OCI-LY1 (cell line): ENCODE data around the gene C1QTNF7.

Experiments
- H2AFZ ChIP-seq: fragments of 200-600 bp; sonication (generic), shearing (Covaris generic); 2 replicates; pipeline ENCODE4 v1.6.0; 2014; ENCODE audit warnings: antibody characterized with exemption, mild to moderate bottlenecking, low read length
- H3F3A ChIP-seq: fragments of 200-600 bp; sonication (generic), shearing (Covaris generic); 2 replicates; pipeline ENCODE4 v1.6.0; 2014; ENCODE audit warnings: mild to moderate bottlenecking, antibody characterized with exemption, low read length, moderate library complexity; ENCODE audit not compliant: insufficient read depth
- H3K27ac ChIP-seq: fragments of 200-600 bp; sonication (generic); 2 replicates; pipeline ENCODE4 v1.5.1; 2014; ENCODE audit warnings: low read length, mixed run types, mild to moderate bottlenecking, low read depth; ENCODE audit not compliant: poor library complexity, severe bottlenecking
- H3K27me3 ChIP-seq: fragments of 200-600 bp; sonication (generic); 2 replicates; pipeline ENCODE4 v1.6.0; 2014; ENCODE audit warnings: antibody characterized with exemption, mild to moderate bottlenecking, low read length, moderate library complexity; ENCODE audit not compliant: insufficient read depth
- H3K36me3 ChIP-seq: fragments of 200-600 bp; sonication (generic); 2 replicates; pipeline ENCODE4 v1.6.1; 2014; ENCODE audit warnings: mild to moderate bottlenecking, antibody characterized with exemption, low read length, moderate library complexity, mixed read lengths; ENCODE audit not compliant: insufficient read depth
- H3K4me1 ChIP-seq: fragments of 200-600 bp; sonication (generic); 2 replicates; pipeline ENCODE4 v1.5.1; 2014; ENCODE audit warnings: mild to moderate bottlenecking, low read length, moderate library complexity; ENCODE audit not compliant: insufficient read depth, severe bottlenecking
- H3K4me2 ChIP-seq: fragments of 200-600 bp; sonication (generic), shearing (Covaris generic); 2 replicates; pipeline ENCODE4 v1.6.1; 2014; ENCODE audit warnings: low read length
- H3K4me3 ChIP-seq: fragments of 200-600 bp; sonication (generic); 2 replicates; pipeline ENCODE4 v1.5.1; 2014; ENCODE audit warnings: low read length, low read depth, mild to moderate bottlenecking, mixed read lengths; ENCODE audit not compliant: poor library complexity, severe bottlenecking
- H3K79me2 ChIP-seq: fragments of 200-600 bp; shearing (Covaris generic); 2 replicates; pipeline ENCODE4 v1.6.1; 2016; ENCODE audit warnings: mixed run types, low read length, mixed read lengths; ENCODE audit not compliant: insufficient read depth
- H3K9ac ChIP-seq: fragments of 200-600 bp; sonication (generic), shearing (Covaris generic); 2 replicates; pipeline ENCODE4 v1.6.1; 2014; ENCODE audit warnings: mild to moderate bottlenecking, low read length, mixed read lengths
- H3K9me2 ChIP-seq: fragments of 200-600 bp; sonication (generic), shearing (Covaris generic); 2 replicates; pipeline ENCODE4 v1.6.1; 2014; ENCODE audit warnings: low read depth, mild to moderate bottlenecking, low read length, mixed read lengths
- H3K9me3 ChIP-seq: fragments of 200-600 bp; shearing (Covaris generic); 2 replicates; pipeline ENCODE4 v1.6.1; 2014; ENCODE audit warnings: low read length, mixed read lengths
- H4K20me1 ChIP-seq: fragments of 200-600 bp; sonication (generic), shearing (Covaris generic); 2 replicates; pipeline ENCODE4 v1.6.0; 2016; ENCODE audit warnings: mild to moderate bottlenecking, low read length; ENCODE audit not compliant: insufficient read depth
- CTCF ChIP-seq: fragments of 200-600 bp; sonication (generic), shearing (Covaris generic); IDR thresholded peaks from 2 replicates; pipeline ENCODE4 v1.5.1; 2017; ENCODE audit warnings: mild to moderate bottlenecking, antibody characterized with exemption, low read length, moderate library complexity, mixed read lengths
- EZH2 ChIP-seq: fragments of 200-600 bp; sonication (generic), shearing (Covaris generic); IDR thresholded peaks from 2 replicates; pipeline ENCODE4 v1.8.0; 2017; ENCODE audit warnings: borderline replicate concordance, mixed run types, mild to moderate bottlenecking, antibody characterized with exemption, low read length, moderate library complexity, mixed read lengths

C1QTNF7 gene

GRCh38 chr4:15423285-15423711, 4.5 kb upstream of the C1QTNF7 start:
- no peaks in the 10 kb centered on the region for H3K4me1 ChIP-seq
- H3K4me3 ChIP-seq = no peak overlapping the region
- H3K79me2 ChIP-seq = no peaks in the 10 kb centered on the region
- H3K9me2 ChIP-seq = no peaks in the 10 kb centered on the region
- H3K4me2 ChIP-seq = no peak overlapping the region
- no peaks in the 10 kb centered on the region for H4K20me1 ChIP-seq
- no peak overlapping the region for H3K9ac ChIP-seq
- no peak overlapping the region for H3K27ac ChIP-seq
- no peaks in the 10 kb centered on the region for H3F3A ChIP-seq
- H3K9me3 ChIP-seq = no peaks in the 10 kb centered on the region
- H3K36me3 ChIP-seq = no peaks in the 10 kb centered on the region
- H3K27me3 ChIP-seq = no peaks in the 10 kb centered on the region
- no peak for TF ChIP-seq CTCF
- TF ChIP-seq EZH2 = no peak
- no peak overlapping the region for H2AFZ ChIP-seq

DNA sequence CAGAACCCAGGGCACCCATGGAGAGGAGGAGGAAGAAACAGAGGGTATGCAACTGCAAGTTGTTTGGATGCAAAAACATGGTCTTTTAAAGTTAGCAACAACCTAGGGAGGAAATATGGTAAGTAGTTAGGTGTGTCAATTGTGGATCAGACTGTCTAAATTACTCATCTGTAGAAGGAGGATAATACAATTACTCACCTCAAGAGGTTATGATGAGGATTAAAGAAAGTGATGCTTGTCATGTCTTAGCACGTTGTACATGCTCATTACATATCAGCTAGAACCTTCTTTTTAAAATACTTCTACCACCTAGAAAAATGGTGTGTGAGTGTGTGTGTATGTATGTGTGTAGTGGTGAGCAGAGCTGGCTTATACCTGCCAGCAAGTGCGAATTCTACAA, 2.3 kb upstream of the C1QTNF7 start:
- H3K4me3 ChIP-seq = no peak overlapping the region
- H3K27ac ChIP-seq = no peak overlapping the region
- no peak overlapping the region for H3K9ac ChIP-seq
- no peak overlapping the region for H3K4me2 ChIP-seq
- H3K36me3 ChIP-seq = no peaks in the 10 kb centered on the region
- no peaks in the 10 kb centered on the region for H4K20me1 ChIP-seq
- H3K9me3 ChIP-seq = no peaks in the 10 kb centered on the region
- TF ChIP-seq EZH2 (no peak), CTCF (no peak)
- H3K4me1 ChIP-seq = no peaks in the 10 kb centered on the region
- no peaks in the 10 kb centered on the region for H3K27me3 ChIP-seq
- H2AFZ ChIP-seq = no peak overlapping the region
- no peaks in the 10 kb centered on the region for H3K9me2 ChIP-seq
- no peaks in the 10 kb centered on the region for H3F3A ChIP-seq
- no peaks in the 10 kb centered on the region for H3K79me2 ChIP-seq

DNA sequence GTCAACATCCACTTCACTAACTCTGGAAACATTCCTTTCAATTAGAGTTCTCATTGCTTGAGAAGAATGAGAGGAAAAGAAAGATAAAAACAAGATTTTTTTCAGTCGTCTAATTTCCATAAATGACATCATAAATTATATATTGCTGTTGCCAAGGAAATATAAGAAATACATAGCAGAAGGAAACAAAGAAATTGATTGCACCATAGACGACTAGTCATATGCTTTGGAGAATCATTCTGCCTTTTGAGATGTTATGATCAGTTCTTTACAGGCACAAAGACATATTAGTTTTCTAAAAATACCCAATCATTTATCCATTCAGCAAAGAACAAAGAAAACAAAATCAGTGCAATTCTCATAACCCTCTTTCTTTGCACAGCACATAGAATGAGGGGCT, 672 bp upstream of the C1QTNF7 start:
- Histone ChIP-seq H3F3A (no peaks in the 10 kb centered on the region), H3K4me1 (no peaks in the 10 kb centered on the region), H3K36me3 (no peaks in the 10 kb centered on the region), H3K4me2 (no peak overlapping the region), H3K79me2 (no peaks in the 10 kb centered on the region), H3K27me3 (no peaks in the 10 kb centered on the region), H3K4me3 (no peak overlapping the region), H3K9me3 (no peaks in the 10 kb centered on the region), H4K20me1 (no peaks in the 10 kb centered on the region), H3K27ac (no peak overlapping the region), H3K9ac (no peak overlapping the region), H2AFZ (no peak overlapping the region), H3K9me2 (no peaks in the 10 kb centered on the region)
- TF ChIP-seq CTCF (no peak), EZH2 (no peak)
